HepG2 (cell line): ENCODE measurements around the gene SYDE2. TPM values are rescaled to one million over a fixed set of nuclear protein-coding genes. Genes with fewer than 3 reads are reported as not detected.

ENCODE experiments used
- ARID5B ChIP-seq: IDR thresholded peaks from 2 replicates; pipeline ENCODE4 v1.4.0; 2020; ENCODE audit warnings: mild to moderate bottlenecking, missing genetic modification reagents
- ATF4 ChIP-seq, 2 experiments: fragments of 450-650 bp in 1 of 2; sonication (generic) in 1 of 2; formaldehyde crosslinking; IDR thresholded peaks; 2 replicates each; pipeline versions ENCODE4 v1.5.0 to v1.8.0; 2020 to 2022; ENCODE audit warnings: mild to moderate bottlenecking in 1 of 2, missing genetic modification reagents in 1 of 2
- HDAC1 ChIP-seq: sonication (generic); formaldehyde crosslinking; IDR thresholded peaks from 2 replicates; pipeline ENCODE4 v1.5.1; 2020; ENCODE audit warnings: mild to moderate bottlenecking, missing genetic modification reagents
- HMGA1 ChIP-seq: sonication (generic); formaldehyde crosslinking; conservative IDR thresholded peaks from 2 replicates; pipeline ENCODE4 v1.4.0; 2020; ENCODE audit warnings: missing genetic modification reagents
- HNF4A ChIP-seq: sonication (generic); formaldehyde crosslinking; IDR thresholded peaks from 2 replicates; pipeline ENCODE4 v1.4.0; 2020; ENCODE audit warnings: missing genetic modification reagents
- KAT8 ChIP-seq: IDR thresholded peaks from 2 replicates; pipeline ENCODE4 v1.6.1; 2016; ENCODE audit warnings: missing genetic modification reagents, missing compliant biosample characterization
- LBX2 ChIP-seq: sonication (generic); formaldehyde crosslinking; IDR thresholded peaks from 2 replicates; pipeline ENCODE4 v1.5.0; 2020; ENCODE audit warnings: missing genetic modification reagents, mild to moderate bottlenecking, borderline replicate concordance
- MAZ ChIP-seq, 2 experiments: sonication (generic) in 1 of 2; formaldehyde crosslinking in 1 of 2; IDR thresholded peaks; 2 replicates each; pipeline versions ENCODE4 v1.5.0 to v1.6.1; 2012 to 2020; ENCODE audit warnings: low read depth in 2 of 2, mild to moderate bottlenecking in 2 of 2, borderline replicate concordance in 1 of 2, improper control_type of control experiment in 1 of 2, low read length in 1 of 2, missing genetic modification reagents in 1 of 2, moderate library complexity in 1 of 2
- MEIS2 ChIP-seq: sonication (generic); formaldehyde crosslinking; IDR thresholded peaks from 2 replicates; pipeline ENCODE4 v1.9.0; 2021; ENCODE audit warnings: mild to moderate bottlenecking, missing genetic modification reagents
- MTA1 ChIP-seq: sonication (generic); formaldehyde crosslinking; IDR thresholded peaks from 2 replicates; pipeline ENCODE4 v1.4.0; 2020; ENCODE audit warnings: missing genetic modification reagents, mild to moderate bottlenecking, borderline replicate concordance
- NBN ChIP-seq: fragments of 450-650 bp; conservative IDR thresholded peaks from 2 replicates; pipeline ENCODE4 v1.6.1; 2017
- PHF8 ChIP-seq: sonication (generic); formaldehyde crosslinking; IDR thresholded peaks from 2 replicates; pipeline ENCODE4 v1.5.0; 2020; ENCODE audit warnings: missing genetic modification reagents
- POLR2AphosphoS5 ChIP-seq: IDR thresholded peaks from 2 replicates; pipeline ENCODE4 v1.6.1; 2012; ENCODE audit warnings: low read depth, low read length
- POLR2G ChIP-seq: fragments of 200-400 bp; formaldehyde crosslinking; IDR thresholded peaks from 2 replicates; pipeline ENCODE4 v1.6.1; 2018; ENCODE audit warnings: mild to moderate bottlenecking, low read depth, low read length, moderate library complexity
- RBM39 ChIP-seq: fragments of 200-400 bp; formaldehyde crosslinking; IDR thresholded peaks from one replicate; pipeline ENCODE4 v1.6.1; 2018; ENCODE audit warnings: antibody characterized with exemption, mild to moderate bottlenecking, low read depth, low read length; ENCODE audit not compliant: poor library complexity, severe bottlenecking
- RFXANK ChIP-seq: IDR thresholded peaks from 2 replicates; pipeline ENCODE4 v1.6.1; 2016
- ZNF136 ChIP-seq: sonication (generic); formaldehyde crosslinking; IDR thresholded peaks from 2 replicates; pipeline ENCODE4 v1.8.1; 2022; ENCODE audit warnings: low read depth, mild to moderate bottlenecking, moderate library complexity, missing genetic modification reagents
- ZNF530 ChIP-seq: sonication (generic); formaldehyde crosslinking; IDR thresholded peaks from 2 replicates; pipeline ENCODE4 v1.5.0; 2020; ENCODE audit warnings: low read depth, mild to moderate bottlenecking, missing genetic modification reagents
- ZSCAN9 ChIP-seq: IDR thresholded peaks from 2 replicates; pipeline ENCODE4 v1.6.1; 2016; ENCODE audit warnings: borderline replicate concordance
- polyA plus RNA-seq, 8 experiments: library from polyadenylated mRNA; depleted of rRNA in 3 of 8; stranded (reverse) in 7 of 8; unstranded in 1 of 8; fragments of >200 nt; fragmentation: Illumina TruSeq in 4 of 8; extraction: Trizol in 4 of 8; gene quantifications; 2 replicates each; pipeline versions ENCODE4 v1.2.1 to v1.2.3, GENCODE V29; 2011 to 2016; ENCODE audit warnings: low read depth in 4 of 8, missing spikeins in 1 of 8, mixed read lengths in 1 of 8; ENCODE audit not compliant: insufficient read depth in 1 of 8
- total RNA-seq, 5 experiments: library from RNA; depleted of rRNA; stranded (reverse); fragments of >200 nt; fragmentation: Illumina TruSeq; extraction: Trizol; gene quantifications; 2 replicates each; pipeline ENCODE4 v1.2.3, GENCODE V29; 2016; ENCODE audit warnings: low read depth in 1 of 5
- TF ChIP-seq, protein P1 (sequence below): sonication (generic); formaldehyde crosslinking; IDR thresholded peaks from 2 replicates; pipeline ENCODE4 v1.4.0; 2020; ENCODE audit warnings: low read depth, mild to moderate bottlenecking, missing genetic modification reagents
- TF ChIP-seq, protein P2 (sequence below): IDR thresholded peaks from 2 replicates; pipeline ENCODE4 v1.6.1; 2016

Gene SYDE2
- total and polyA plus RNA-seq, 2 of the 13 experiments (the other 11 are each of a cell fraction or from before 2014, with no cell fraction given), result 1.8 to 5.3 TPM

DNA sequence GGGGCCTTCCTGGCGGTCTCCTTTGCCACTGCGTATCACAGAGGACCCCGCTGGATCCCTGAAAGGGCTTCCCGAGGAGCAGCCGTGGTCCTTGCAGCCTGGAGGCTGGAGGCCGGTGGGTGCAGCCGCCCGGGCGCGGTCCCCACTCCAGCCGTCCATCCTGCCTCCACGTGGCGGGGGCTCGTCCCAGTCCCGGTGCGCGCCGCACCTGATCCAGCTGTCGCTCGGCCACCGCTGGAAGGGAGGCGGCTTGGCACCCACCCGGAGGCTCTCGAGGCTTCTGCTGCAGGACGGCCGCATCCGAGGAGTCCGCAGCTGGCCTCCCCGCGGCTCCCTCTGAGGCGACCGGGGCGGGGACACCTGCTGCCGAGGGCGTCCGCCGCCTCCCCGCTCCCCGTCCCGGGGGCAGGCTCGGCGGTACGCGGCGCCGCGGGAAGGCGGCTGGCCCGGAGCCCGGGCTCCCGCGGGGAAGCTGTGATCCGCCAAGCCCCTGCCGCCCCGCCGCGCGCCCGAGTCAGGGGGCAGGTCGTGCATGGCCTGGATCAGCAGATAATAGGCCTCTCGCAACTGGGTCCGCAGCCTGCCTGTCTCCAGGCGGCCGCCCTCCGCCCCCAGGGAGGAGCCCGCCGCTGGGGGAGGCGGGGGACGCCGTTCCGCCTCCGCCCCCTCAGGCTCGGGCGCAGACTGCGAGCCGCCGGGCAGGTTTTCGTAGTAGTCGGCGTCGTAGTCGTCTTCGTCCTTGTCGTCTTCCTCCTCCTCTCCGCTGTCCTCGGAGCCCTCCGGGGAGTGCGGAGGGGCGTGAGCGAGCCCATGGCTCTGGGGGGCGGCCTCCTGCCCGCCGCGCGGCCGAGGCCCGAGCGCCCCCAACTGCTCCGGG, at the start of gene SYDE2 (continued):
- TF ChIP-seq ATF4 (CRISPR knock-in tag; IDR thresholded peaks at IDR 0.05) (no peak), HMGA1 (no peak), NBN (no peak), KAT8 (CRISPR knock-in tag) (0 out of 2 replicates have a peak, but pooled peaks have one; percentile 7), MEIS2 (CRISPR knock-in tag) (no peak; the same call in 1 of the 2 replicates), POLR2G (peak; percentile 45; the same call in 1 of the 2 replicates), RBM39 (peak; percentile 5), RFXANK (CRISPR knock-in tag) (no peak), PHF8 (CRISPR knock-in tag) (peak; percentile 50), MTA1 (no peak), MAZ (IDR thresholded peaks at IDR 0.05; ENCODE audit: borderline replicate concordance, low read depth, low read length) (peak; percentile 78; the same call in 1 of the 2 replicates), MAZ (CRISPR knock-in tag; IDR thresholded peaks at IDR 0.05; ENCODE audit: low read depth) (no peak), LBX2 (peak; percentile 54; the same call in 1 of the 2 replicates), ARID5B (CRISPR knock-in tag) (0 out of 2 replicates have a peak, but pooled peaks have one; percentile 9), POLR2AphosphoS5 (peak; percentile 53; the same call in 1 of the 2 replicates), ZSCAN9 (no peak), HDAC1 (CRISPR knock-in tag) (peak; percentile 62), ZNF136 (CRISPR knock-in tag) (no peak), HNF4A (no peak), ZNF530 (CRISPR knock-in tag) (no peak)
- TF ChIP-seq, protein P1, sequence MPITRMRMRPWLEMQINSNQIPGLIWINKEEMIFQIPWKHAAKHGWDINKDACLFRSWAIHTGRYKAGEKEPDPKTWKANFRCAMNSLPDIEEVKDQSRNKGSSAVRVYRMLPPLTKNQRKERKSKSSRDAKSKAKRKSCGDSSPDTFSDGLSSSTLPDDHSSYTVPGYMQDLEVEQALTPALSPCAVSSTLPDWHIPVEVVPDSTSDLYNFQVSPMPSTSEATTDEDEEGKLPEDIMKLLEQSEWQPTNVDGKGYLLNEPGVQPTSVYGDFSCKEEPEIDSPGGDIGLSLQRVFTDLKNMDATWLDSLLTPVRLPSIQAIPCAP (CRISPR knock-in tag), result peak; percentile 18; the same call in 1 of the 2 replicates
- TF ChIP-seq, protein P2, sequence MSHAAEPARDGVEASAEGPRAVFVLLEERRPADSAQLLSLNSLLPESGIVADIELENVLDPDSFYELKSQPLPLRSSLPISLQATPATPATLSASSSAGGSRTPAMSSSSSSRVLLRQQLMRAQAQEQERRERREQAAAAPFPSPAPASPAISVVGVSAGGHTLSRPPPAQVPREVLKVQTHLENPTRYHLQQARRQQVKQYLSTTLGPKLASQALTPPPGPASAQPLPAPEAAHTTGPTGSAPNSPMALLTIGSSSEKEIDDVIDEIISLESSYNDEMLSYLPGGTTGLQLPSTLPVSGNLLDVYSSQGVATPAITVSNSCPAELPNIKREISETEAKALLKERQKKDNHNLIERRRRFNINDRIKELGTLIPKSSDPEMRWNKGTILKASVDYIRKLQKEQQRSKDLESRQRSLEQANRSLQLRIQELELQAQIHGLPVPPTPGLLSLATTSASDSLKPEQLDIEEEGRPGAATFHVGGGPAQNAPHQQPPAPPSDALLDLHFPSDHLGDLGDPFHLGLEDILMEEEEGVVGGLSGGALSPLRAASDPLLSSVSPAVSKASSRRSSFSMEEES (CRISPR knock-in tag), result 0 out of 2 replicates have a peak, but pooled peaks have one; percentile 32
